H1 (cell line): ENCODE data around the gene ILF2.

Source experiments
- EZH2 ChIP-seq: fragments of 200-600 bp; sonication (generic); IDR thresholded peaks from 2 replicates; pipeline ENCODE4 v1.7.1; 2012; ENCODE audit warnings: low read depth, mild to moderate bottlenecking, moderate library complexity, low read length, inconsistent platforms; ENCODE audit not compliant: severe bottlenecking
- JUN ChIP-seq: IDR thresholded peaks from 2 replicates; pipeline ENCODE4 v1.6.1; 2011; ENCODE audit warnings: low read depth, mild to moderate bottlenecking, improper control_type of control experiment, low read length
- RAD21 ChIP-seq, 2 experiments: IDR thresholded peaks in 1 of 2; conservative IDR thresholded peaks in 1 of 2; 2 replicates each; pipeline ENCODE4 v1.6.1; 2011; ENCODE audit warnings: low read depth in 2 of 2, low read length in 2 of 2, improper control_type of control experiment in 1 of 2, inconsistent platforms in 1 of 2, mild to moderate bottlenecking in 1 of 2, moderate library complexity in 1 of 2
- TF ChIP-seq, protein P1 (sequence below): IDR thresholded peaks from 2 replicates; pipeline ENCODE4 v1.6.1; 2012; ENCODE audit warnings: inconsistent platforms

DNA sequence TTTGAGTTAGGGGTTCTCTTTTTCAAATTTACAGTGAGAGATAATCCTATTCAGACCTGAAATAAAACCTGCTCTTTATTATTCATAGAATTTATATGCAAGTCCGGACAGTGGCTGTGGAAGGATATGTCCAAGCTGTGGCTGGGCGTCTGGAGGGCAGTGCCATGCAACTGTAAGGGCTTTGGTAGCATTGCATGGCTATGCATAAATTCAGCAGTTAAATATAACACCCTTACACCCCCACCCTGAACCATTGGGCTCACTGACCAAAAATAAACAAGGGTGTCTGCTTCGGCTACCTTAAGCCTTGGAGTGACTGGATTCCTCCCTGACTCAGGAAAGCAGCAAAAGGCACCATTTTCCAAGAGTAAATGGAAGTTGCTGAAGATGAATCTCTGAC is 31.5 kb downstream of the ILF2 start:
- TF ChIP-seq JUN: no peak
- TF ChIP-seq, protein P1, sequence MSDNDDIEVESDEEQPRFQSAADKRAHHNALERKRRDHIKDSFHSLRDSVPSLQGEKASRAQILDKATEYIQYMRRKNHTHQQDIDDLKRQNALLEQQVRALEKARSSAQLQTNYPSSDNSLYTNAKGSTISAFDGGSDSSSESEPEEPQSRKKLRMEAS: no peak
- TF ChIP-seq EZH2: no peak
- TF ChIP-seq RAD21 (IDR thresholded peaks at IDR 0.05 in 1 of 2, conservative IDR thresholded peaks at IDR 0.05 in 1 of 2; ENCODE audit: low read depth in 2 of 2, low read length in 2 of 2): no peak
